Measurements from ENCODE around the gene SPDYA.

The SPDYA gene

GRCh38 chr2:28870146-28870891, 59.7 kb downstream of the SPDYA start, which contains the start of gene TRMT61B:
Gene TRMT61B (minus strand): TSS chr2:28870309. CDS start chr2:28870277, 32 bp downstream.
- peak within 1 kb of the TSS; percentile 95 for H3K4me3 ChIP-seq (ENCODE audit: control insufficient read depth, low read depth, low read length)
- TF ChIP-seq, protein P1, sequence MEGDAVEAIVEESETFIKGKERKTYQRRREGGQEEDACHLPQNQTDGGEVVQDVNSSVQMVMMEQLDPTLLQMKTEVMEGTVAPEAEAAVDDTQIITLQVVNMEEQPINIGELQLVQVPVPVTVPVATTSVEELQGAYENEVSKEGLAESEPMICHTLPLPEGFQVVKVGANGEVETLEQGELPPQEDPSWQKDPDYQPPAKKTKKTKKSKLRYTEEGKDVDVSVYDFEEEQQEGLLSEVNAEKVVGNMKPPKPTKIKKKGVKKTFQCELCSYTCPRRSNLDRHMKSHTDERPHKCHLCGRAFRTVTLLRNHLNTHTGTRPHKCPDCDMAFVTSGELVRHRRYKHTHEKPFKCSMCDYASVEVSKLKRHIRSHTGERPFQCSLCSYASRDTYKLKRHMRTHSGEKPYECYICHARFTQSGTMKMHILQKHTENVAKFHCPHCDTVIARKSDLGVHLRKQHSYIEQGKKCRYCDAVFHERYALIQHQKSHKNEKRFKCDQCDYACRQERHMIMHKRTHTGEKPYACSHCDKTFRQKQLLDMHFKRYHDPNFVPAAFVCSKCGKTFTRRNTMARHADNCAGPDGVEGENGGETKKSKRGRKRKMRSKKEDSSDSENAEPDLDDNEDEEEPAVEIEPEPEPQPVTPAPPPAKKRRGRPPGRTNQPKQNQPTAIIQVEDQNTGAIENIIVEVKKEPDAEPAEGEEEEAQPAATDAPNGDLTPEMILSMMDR (conservative IDR thresholded peaks at IDR 0.05; ENCODE audit: control insufficient read depth, insufficient read depth, low read depth, low read length), result no peak
- peak; percentile 92 for DNase-seq (ENCODE audit: low read depth)

DNA sequence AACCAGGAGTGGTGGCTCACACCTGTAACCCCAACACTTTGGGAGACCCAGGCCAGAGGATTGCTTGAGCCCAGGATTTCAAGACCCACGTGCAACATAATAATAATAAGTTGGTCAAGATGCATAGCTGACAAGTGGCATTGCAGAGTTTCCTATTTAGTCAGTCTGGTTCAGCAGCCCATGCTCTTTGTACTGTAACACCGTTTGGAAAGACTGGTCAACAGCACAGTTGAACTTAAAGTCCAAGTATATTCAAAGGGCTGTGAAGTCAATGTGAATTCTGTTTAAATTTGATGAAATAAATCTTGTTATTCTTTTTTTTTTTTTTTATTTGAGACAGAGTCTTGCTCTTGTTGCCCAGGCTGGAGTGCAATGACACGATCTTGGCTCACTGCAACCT, 61.0 kb downstream of the SPDYA start:
- no peak for DNase-seq (ENCODE audit: low read depth)
- TF ChIP-seq, protein P1 (conservative IDR thresholded peaks at IDR 0.05; ENCODE audit: control insufficient read depth, insufficient read depth, low read depth, low read length), result no peak
- no peak overlapping the region for H3K4me3 ChIP-seq (ENCODE audit: control insufficient read depth, low read depth, low read length)

GRCh38 chr2:28880193-28880592, 69.6 kb downstream of the SPDYA start:
- TF ChIP-seq, protein P1 (conservative IDR thresholded peaks at IDR 0.05; ENCODE audit: control insufficient read depth, insufficient read depth, low read depth, low read length), result no peak
- no peak overlapping the region for H3K4me3 ChIP-seq (ENCODE audit: control insufficient read depth, low read depth, low read length)
- no peak for DNase-seq (ENCODE audit: low read depth)

- TF ChIP-seq, protein P1 (conservative IDR thresholded peaks at IDR 0.05; ENCODE audit: control insufficient read depth, insufficient read depth, low read depth, low read length), result no peak
- no peak overlapping the region for H3K4me3 ChIP-seq (ENCODE audit: control insufficient read depth, low read depth, low read length)
- DNase-seq (ENCODE audit: low read depth), result no peak
These were observed 82.9 kb downstream of the SPDYA start for GRCh38 chr2:28893488-28893887.

GRCh38 chr2:28894470-28895188, 84.0 kb downstream of the SPDYA start, which contains the start of gene WDR43:
Gene WDR43 (plus strand): TSS chr2:28894667. CDS start chr2:28894699, 32 bp downstream.
- TF ChIP-seq, protein P1 (conservative IDR thresholded peaks at IDR 0.05; ENCODE audit: control insufficient read depth, insufficient read depth, low read depth, low read length), result no peak
- peak; percentile 98 for DNase-seq (ENCODE audit: low read depth)
- peak within 1 kb of the TSS; percentile 91 for H3K4me3 ChIP-seq (ENCODE audit: control insufficient read depth, low read depth, low read length)

DNA sequence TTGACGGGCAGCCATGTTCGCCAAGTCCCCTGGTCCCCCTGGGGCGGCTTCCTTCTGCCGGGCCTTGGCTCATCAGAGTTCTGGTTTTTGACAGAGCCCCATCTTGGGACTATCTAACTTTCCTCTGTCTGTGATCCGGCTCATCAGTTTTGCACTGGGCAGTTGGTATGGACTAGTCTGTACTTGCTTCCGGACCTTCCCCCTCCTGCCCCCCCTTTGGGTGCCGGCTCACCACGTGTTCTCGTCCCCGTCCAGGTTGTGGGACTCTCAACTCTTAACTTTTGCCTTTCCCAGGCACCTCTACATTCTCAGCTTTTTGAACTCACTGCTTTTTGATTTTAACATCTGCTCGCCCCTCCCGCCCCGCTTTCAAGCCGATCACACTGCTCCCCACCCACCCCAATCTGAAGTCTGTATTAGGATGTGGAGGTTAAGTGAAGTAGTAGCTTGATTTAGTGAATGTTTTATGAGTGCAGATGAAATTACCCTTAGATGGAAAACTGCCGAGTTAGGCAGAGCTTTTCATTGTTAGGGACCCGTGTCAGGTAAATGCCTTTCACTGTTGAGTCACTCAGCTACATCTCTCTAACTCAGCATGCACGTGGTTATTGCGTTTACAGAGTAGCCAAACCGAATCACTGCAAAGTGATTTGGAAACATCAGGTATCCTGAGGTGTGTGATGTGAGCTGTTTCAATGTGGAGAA, 84.7 kb downstream of the SPDYA start:
- TF ChIP-seq, protein P1 (conservative IDR thresholded peaks at IDR 0.05; ENCODE audit: control insufficient read depth, insufficient read depth, low read depth, low read length), result no peak
- peak; percentile 53 for DNase-seq (ENCODE audit: low read depth)
- peak overlapping the region; percentile 91 for H3K4me3 ChIP-seq (ENCODE audit: control insufficient read depth, low read depth, low read length)
